Measurements from ENCODE around the gene VPS35L.
"Not testable (repeated sequence)": the region's sequence is repeated elsewhere in the genome, so short reads cannot be mapped to it uniquely, and the experiment has no call there.

VPS35L gene

DNA sequence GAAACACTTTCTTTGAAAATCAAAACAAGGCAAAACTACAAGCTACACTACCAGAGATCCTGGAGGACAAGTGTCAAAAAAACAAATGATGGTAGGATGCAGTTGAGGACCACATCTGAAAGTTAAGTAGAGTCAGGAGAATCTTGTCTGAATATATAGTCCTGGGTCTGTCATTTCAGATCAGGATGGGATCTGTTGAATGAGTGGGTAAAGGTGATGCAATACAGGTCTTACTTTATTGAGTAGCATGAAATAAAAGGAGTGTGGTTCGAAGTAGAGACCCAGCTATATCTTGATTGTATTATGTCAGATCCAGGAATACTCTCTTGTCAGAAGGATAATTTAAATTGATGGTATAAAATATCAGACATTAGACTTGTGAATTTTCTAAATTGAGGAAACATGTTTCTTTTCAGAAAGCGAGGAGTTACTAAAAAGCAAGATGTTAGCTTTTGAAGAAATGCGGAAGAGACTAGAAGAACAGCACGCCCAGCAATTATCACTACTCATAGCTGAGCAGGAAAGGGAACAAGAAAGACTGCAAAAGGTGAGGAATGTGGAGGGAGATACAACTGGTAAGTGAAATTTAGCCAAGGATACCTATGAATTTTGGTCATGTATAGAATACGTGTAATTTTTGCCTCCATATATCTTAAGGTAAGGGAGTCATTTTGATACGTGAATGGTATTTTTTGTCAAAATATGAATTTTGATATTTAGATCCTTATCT is 15.1 kb upstream of the VPS35L start:
- DNase-seq = no peak

DNA sequence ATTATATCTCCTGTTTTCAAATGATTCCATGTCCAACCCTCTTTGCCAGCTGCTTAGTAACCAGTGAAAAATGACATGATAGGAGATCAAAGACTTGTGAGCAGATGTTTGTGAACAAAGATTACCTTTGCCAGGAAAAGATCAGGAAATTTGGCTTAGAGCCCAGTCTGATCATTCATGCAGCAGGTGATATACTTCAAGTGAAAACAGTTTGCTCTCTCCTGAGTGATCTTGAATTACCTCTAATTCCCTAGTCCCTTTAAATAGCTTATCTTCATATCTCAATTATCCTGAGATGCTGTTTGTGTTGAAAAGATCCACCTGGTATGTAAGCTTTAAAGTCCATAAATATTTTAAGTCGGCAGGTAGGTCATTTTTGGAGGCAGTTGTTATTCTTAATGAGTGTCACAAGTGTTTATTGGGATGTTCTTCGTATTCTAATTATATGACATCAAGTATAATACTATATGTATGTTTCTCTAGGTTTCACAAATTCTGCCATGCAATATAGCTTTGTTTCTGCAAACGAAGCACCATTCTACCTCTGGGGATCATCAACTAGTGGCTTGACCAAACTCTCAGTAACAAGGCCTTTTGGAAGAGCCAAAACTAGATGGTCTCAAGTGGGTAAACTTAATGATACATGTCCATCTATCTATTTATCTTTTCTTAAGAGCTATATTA is 13.2 kb upstream of the VPS35L start:
- DNase-seq = no peak

DNA sequence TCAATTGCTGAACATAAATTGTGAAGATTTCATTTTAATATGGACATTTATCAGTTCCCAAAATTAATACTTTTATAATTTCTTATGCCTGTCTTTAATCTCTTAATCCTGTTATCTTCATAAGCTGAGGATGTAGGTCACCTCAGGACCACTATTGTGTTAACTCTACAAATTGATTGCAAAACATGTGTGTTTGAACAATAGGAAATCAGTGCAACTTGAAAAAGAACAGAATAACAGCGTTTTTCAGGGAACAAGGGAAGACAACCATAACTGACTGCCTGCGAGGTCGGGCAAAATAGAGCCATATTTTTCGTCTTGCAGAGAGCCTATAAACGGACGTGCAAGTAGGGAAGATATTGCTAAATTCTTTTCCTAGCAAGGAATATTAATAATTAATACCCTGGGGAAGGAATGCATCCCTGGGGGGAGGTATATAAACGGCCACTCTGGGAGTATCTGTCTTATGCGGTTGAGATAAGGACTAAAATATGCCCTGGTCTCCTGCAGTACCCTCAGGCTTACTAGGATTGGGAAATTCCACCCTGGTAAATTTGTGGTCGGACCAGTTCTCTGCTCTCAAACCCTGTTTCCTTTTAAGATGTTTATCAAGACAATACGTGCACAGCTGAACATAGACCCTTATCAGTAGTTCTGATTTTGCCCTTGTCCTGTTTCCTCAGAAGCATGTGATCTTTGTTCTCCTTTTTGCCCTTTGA is 12.1 kb upstream of the VPS35L start:
- DNase-seq = not testable (repeated sequence)

DNA sequence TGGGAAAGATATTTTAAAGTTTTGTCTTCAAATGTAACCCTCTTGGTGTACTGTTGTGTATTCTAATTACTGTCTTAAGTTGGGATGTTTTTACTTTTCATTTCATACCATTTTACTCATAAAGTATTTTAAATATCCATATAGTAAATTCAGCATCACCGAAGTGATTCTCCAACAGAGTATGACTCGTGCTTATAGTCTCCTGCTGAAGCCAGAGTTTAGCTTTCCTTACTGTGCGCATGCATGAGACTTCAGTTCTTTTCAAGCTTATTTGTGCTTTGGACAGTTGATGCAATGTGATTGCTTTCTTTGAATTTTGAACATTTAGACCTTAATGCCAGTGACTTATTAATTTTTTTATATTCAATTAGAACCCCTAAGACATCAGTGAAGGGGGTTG is 7.4 kb upstream of the VPS35L start:
- DNase-seq = no peak

DNA sequence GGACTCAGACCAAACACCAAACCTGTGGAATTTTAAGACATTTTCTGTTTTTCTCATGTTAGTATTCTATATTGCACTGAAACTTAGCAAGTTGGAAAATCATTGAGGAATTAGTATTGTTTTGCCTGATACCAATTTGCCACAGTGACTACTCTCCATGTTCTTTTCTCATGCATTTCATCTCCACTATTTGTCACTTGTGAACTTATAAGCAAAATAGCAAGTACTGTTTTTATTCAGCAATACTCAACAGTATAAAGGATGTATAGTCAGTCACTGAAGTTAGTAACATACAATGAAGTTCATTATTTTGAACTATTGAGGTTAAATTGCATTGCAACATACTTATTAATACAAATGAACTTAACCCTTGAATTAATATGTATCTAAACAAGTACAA is 5.8 kb upstream of the VPS35L start:
- no peak for DNase-seq

DNA sequence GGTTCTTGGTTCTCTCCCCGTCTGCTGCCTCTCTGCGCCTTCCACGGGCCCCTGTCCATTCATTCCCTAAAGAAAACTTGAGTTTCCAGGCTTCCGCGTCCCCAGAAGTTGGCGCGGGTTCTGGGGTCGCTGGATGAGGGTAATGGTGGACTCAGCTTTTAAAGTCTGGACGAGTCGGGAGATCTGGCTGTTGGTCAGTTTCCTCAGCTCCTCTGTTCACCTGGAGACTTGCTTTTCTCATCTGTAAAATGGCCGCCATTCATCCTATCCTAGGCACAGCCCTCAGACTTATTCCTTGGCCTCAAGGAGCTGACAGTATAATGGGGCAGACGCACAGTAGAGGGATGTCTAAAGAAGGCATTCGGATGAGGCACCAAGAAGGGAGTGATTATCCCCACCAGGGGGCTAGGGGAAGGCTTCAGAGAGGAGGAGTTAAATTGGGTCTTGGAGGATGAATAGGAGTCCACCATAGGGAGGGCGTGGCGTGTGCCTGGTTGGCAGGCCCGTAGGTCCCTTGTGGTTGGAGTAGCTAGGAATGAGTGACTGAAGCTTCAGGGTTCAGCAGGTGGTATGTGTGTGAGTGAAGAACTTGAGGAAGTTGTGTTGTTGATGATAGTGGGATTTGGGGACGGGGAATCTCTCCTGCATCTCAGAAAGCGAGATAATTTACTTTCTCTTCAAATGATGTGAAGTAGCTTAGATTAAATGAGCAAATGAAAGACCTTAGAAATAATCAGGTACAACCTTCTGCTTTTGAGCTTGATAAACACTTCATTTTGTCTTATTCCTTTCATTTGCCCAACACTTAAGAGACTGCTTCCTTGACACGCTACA is 652 bp downstream of the VPS35L start:
- DNase-seq = peak in 2 of 58 donors; percentile 54 to 65

DNA sequence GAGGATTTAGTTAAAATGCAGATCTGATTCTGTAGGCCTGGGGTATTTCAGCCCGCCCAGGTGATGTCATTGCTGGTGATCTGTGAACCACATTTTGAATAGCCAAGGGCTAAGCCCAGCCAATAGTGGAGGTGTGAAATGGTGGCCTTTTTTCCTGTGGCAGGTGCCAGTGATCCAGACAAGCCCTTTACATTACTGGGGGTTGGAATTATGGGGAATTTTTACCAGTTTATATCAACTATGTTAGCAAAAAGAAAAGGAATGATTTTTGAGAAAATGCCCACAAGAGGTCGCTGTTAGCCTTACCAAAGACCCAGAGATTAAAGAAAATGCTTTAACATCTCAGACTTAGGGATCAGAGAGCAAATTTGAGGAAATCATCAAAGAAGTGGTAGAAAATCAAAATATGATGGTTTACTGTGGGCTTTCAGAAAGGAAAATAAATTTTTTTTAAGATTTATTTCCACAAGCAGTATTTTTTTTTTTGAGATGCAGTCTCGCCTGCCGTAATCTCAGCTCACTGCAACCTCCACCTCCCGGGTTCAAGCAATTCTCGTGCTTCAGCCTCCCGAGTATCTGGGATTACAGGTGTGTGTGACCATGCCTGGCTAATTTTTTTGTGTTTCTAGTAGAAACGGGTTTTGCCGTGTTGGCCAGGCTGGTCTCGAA is 3.9 kb downstream of the VPS35L start:
- peak in 4 of 58 donors; percentile 10 to 44 (median 30) for DNase-seq

DNA sequence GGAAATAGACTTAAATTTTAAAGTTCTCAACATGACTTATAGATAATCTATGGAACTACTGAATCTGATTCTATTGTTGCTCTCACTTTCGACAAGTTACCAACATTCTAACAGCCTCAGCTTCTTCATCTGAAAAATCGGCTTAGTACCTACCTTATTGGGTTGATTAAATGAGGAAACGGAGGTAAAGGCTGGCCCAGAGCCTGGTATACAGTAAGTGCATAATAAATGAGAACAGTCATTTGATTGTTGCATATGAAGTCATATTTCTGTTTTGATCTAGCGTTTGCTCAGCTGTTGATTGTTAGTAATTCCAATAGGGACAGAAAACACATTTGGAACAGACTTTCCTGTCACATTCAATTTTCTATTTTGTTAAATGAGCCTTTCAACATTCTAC is 4.6 kb downstream of the VPS35L start:
- no peak for DNase-seq

DNA sequence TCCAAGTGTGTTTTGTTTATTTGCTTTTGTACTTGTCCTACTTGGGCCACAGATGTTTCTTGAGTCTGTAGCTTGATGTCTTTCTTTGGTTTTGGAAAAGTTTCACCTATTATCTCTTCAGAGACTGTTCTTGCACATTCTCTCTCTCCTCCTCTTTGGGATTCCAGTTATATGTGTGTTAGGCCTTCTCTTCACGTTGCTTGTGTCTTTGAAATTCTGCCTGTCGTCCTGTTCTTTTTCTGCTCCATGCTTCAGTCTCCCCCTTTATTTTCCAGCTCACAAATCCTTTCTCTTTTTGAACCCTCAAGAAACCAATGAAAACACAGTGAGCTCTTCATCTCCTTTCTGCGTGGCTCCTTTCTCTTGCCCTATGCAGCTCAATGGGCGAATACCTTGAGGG is 7.9 kb downstream of the VPS35L start:
- DNase-seq = no peak

DNA sequence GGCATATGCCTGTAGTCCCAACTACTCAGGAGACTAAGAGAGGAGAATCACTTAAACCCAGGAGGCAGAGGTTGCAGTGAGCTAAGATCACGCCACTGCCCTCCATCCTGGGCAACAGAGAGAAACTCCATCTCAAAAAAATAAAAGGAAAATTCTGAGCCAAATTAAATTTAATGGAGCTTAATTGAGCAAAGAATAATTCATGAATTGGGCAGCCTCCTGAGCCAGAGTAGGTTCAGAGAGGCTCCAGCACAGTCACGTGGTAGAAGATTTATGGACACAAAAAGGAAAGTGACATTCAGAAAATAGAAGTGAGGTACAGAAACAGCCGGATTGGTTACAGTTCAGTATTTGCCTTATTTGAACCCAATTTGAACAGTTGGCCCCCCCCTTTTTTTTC is 10.9 kb downstream of the VPS35L start:
- no peak for DNase-seq

DNA sequence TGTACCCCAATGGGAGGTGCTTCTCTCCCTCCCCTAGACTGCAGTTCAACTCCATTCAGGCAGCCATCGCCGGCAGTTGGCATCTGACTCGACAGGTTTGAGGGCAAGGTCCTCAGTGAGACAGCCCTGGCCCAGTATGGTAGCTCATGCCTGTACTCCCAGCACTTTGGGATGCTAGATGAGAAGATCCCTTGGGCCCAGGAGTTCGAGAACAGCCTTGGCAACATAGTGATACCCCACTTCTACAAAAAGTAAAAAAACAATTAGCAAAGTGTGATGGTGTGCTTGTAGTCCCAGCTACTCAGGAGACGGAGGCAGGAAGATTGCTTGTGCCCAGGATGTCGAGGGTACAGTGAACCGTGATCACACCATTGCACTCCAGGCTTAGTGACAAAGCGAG is 12.1 kb downstream of the VPS35L start:
- no peak for DNase-seq

DNA sequence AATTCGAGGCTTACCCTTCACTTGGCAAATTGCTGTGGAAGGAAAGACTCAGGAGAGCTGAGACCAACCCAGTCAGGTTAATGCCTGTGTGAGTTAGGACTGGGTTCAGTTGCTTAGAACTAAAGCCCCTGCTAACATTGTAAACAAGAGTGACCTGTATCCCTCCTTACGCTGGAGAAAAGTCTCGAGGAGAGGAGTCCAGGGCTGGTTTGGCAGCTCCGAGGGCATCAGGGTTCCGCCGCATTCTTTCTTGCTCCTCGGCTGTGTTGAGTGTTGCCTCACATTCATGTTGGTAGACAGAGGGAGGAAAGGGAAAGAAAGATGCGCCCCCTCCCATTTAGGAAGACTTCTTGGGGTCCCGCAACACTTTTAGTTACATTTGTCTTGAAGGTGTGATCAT is 18.5 kb downstream of the VPS35L start:
- DNase-seq = no peak

DNA sequence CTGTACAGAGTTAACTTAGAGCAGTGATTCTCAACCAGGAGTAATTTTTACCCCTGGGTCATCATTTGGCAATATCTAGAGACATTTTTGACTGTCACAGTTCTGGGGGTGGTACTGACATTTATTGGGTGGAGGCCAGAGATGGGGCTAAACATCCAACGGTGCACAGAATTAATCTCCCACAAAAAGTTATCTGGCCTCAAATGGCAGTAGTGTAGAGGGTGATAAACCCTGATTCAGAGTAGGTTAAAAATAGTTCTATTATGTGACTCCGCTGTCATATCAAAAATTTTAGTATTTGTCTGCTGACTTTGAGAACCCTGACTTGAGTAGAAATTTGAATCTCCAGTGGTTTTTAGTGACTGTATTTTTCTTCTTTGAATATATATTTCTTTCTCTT is 19.1 kb downstream of the VPS35L start:
- no peak for DNase-seq

DNA sequence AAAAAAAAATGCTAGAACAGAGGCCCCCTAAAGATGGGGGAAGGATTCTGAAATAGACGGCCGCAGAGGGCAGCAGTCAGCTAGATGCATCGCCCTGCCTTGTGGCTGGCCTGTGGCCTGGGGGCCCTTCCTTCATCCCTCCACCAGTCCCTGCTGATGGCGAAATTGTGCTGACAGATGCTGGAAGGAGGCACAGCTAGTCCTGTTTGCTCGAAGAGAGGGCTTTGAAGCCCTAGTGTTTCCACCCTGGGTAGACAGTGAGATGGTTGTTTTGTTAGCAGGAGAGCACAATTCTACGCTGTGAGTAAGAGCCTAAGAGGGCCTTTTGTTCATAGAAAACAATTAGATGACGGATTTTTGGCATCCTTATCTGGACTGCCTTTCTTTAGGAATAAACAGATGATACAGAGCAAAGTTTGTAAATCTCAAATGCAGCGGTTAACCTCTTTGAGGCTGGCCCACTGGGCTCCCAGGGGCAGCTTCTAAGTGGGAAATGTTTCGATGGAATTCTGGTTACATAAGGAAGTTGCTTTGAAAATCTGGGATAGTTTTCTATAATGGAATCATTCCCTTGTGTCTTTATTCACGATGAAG is 23.0 kb downstream of the VPS35L start:
- peak in 56 of 58 donors; percentile 12 to 97 (median 74) for DNase-seq

DNA sequence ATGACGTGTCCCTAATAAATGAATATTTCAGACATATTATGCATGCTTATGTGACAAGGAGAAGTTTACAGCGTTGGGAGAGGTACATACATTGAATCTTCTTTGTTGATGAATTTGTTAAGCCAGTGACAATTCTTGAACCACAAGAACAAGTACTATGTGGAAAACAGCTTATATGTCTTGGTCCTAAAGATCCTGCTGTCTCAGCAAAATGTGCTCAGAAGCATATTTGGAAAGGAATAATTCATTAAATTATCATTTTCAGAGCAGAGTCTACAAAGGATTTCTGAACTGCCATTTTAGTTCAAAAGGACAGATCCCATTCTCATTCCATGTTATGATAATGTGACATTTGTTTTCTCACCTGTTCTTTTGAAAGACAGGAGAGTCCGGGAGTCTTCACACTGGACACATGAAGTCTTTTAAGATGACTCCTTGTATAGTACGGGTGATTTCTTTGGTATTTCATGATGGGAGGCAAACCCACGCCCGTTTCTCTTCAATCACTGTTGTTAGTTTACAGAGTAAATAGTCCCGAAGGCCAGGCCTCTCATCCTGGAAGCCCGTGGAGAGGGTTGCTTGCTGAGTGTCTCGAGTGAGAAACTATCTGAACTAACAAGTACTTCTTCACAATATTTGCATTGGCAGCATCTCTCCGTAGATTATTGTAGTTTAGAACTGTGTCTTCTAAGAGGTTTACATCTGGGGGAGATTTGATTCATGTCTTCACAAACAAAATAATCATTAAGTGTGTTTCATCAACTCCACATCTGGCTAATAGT is 26.7 kb downstream of the VPS35L start:
- DNase-seq = no peak

DNA sequence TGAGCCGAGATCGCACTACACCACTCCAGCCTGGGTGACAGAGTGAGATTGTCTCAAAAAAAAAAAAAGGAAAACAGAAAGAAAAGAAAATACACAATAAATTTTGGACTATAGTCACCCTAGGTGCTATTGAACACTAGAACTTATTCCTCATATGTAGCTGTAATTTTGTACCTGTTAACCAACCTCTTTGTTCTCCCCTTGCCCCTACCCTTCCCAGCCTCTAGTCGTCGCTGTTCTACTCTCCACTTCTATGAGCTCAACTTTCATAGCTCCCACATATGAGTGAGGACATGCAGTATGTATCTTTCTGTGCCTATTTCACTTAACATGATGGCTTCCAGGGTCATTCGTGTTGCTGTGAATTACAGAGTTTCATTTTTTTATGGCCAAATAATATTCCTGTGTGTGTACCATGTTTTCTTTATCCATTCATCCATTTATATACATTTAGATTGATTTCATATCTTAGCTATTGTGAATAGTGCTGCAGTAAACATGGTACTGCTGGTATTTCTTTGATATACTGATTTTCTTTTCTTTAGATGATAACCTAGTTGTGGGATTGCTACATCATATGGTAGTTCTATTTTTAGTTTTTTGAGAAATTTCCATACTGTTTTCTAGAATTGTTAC is 28.3 kb downstream of the VPS35L start:
- peak in 5 of 58 donors; percentile 5 to 24 (median 14) for DNase-seq

DNA sequence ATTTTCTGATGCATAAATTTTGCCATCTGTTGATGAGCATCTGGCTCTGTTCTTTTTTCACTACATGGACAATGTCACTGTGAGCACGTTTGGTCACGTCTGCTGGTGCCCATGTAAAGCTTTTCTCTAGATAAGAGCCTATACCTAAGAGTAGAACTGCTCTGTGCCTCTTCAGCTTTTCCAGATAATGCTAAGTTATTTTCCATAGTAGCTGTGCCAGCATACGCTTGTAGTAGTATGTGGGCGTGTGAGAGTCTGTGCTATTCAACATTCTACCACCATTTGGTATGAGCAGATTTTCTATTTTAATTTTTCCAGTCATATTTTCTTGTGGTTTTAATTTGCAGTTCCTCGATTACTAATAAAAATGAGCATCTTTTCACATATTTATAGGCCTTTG is 33.2 kb downstream of the VPS35L start:
- DNase-seq = peak in 4 of 58 donors; percentile 10 to 34 (median 29)

DNA sequence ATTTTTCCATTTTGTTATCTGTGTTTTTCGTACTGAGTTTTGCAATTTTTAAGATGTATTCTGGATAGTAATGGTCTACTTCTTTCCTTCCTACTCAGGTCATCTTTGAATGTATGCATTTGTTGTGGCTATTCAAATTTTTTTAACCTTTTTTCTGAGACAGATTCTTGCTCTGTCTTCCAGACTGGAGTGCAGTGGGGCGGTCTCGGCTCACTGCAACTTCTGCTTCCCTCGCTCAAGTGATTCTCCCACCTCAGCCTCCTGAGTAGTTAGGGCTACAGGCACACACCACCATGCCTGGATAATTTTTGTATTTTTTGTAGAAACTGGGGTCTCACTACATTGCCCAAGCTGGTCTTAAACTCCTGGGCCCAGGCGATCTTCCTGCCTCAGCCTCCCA is 33.6 kb downstream of the VPS35L start:
- DNase-seq = no peak

DNA sequence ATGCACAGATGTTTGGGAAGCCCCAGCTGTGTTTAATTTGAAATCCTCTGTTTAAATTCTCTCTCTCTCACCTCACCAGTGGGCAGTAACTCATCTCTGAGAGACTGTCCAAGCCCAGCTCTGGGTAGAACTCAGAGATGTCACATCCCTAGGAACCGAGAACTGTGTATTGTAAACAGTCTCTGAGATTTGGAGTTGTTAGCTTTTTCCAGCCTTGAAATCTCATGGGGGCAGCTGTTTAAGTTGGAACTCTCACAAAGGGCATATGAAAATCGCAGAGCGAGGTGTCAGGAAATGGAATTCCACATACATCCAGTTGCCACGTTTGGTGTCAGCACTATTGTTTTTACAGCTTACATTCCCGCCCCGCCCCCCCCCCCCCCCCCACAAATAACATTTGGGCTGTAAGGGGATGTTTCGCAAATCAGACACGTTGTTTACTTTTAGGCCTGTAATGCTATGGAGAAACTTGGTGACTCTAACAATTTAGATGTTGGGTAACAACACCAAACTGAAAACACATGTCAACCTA is 34.3 kb downstream of the VPS35L start:
- DNase-seq = no peak

All from anterior cingulate cortex (tissue), 58 donors.